Sciatic nerve (tissue), 2 donors: ENCODE results near the gene ZNF699. TPM values are rescaled to one million over a fixed set of nuclear protein-coding genes. Genes with fewer than 3 reads are reported as not detected.
"Not testable (repeated sequence)": the region's sequence is repeated elsewhere in the genome, so short reads cannot be mapped to it uniquely, and the experiment has no call there.

ENCODE experiments used
- ATAC-seq: fragments of 200-7000 bp; cut with Tn5 transposase; one replicate; pipeline ENCODE4 v1.9.1; 2020; ENCODE audit warnings: mild to moderate bottlenecking, moderate library complexity
- DNase-seq: peaks from one replicate; pipeline ENCODE4 v3.0.0-alpha.2; 2020; ENCODE audit warnings: low spot score
- intact Hi-C: fragments of 100-400 bp; cut with DNase I; formaldehyde crosslinking; loops from one replicate; pipeline ENCODE4 v1.14.2; 2022
- total RNA-seq: library from RNA; stranded (reverse); fragmentation: NEBNext Ultra II Directional; extraction: Animal tissue kit (Norgen Biotek cat#: 25700); gene quantifications from one replicate; pipeline ENCODE4 v1.2.1, GENCODE V29; 2021
- donor health status: DM: no; HTN: no; CAD: no.
- donor health status: DM: no; HTN: no; CAD: no.

Gene ZNF699
- total RNA-seq, 1 donor from 2014 or later, result 10.7 TPM

DNA sequence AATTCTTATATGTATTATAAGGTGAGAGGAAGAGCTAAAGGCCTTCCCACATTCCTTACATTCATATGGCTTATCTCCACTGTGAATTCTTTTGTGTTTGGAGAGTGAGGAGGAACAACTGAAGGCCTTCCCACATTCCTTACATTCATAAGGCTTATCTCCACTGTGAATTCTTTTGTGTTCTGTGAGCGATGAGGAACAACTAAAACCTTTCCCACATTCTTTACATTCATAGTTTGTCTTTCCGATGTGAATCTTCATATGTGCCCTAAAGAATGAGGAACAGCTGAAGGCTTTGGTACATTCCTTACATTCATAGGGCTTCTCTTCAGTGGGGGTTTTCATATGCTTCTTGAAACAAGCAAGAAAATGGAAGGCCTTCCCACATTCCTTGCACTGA is 13.3 kb downstream of the ZNF699 start:
- DNase-seq, result no peak
- ATAC-seq, result no peak
- intact Hi-C loops, result no loop called here

DNA sequence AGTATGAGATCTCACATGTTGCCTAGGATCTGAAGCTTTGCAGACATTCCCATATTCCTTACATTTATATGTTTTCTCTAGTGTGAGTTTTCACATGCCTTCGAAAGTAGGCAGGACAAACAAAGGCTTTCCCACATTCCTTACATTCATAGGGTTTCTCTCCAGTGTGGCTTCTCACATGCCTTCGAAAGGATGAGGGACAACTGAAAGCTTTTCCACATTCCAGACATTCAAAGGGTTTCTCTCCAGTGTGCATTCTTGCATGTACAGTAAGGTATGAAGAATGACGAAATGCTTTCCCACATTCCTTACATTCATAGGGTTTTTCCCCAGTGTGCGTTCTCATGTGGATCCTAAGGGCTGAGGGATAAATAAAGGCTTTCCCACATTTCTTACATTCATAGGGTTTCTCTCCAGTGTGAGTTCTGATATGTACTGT is 14.2 kb downstream of the ZNF699 start:
- intact Hi-C loops, result no loop called here
- DNase-seq (no peak), ATAC-seq (no peak)

DNA sequence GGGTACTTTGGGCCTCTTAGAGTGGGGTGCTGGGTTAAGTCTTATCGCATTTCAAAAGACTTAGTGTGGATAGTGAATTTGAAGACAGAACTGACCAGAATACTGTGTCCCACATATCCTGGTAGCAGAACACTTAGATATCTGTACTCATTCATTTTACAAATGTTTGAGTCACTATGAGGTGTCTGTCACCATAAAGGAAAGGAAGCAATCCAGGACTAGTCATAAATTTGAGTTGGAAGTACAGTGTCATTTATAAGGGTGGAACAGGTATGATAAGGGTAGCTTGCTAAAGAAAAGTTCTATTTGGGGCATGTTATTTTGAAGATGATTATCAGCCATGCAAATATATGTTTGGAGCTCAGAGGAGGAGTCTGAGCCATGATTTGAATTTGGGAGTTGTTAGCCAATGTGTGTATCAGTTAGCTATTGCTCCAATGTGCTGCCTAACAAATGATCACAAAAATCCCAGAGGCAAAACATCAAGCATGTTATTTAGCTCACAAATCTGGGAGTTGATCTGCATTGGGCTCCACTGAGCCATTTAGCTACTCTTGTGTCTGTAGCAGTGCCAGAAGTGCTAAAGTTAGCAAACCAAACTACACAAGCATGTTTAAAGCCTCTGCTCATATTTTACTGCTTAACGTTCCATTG is 20.3 kb downstream of the ZNF699 start:
- DNase-seq, result no peak
- intact Hi-C loops, result no loop called here
- no peak for ATAC-seq

DNA sequence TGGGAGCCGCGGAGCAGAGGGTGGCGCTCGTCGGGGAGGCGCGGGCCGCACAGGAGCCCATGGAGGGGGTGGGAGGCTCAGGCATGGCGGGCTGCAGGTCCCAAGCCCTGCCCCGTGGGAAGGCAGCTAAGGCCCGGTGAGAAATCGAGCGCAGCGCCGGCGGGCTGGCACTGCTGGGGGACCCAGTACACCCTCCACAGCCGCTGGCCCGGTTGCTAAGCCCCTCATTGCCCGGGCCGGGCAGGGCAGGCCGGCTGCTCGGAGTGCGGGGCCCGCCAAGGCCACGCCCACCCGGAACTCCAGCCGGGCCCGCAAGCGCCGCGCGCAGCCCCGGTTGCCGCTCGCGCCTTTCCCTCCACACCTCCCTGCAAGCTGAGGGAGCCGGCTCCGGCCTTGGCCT is 26.2 kb downstream of the ZNF699 start:
- ATAC-seq, DNase-seq, intact Hi-C loops: not testable (repeated sequence)

DNA sequence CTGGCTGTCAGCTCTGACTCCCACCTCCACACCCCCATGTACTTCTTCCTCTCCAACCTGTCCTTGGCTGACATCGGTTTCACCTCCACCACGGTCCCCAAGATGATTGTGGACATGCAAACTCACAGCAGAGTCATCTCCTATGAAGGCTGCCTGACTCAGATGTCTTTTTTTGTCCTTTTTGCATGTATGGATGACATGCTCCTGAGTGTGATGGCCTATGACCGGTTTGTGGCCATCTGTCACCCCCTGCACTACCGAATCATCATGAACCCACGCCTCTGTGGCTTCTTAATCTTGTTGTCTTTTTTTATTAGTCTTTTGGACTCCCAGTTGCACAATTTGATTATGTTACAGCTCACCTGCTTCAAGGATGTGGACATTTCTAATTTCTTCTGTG is 58.4 kb downstream of the ZNF699 start:
- DNase-seq (no peak), ATAC-seq (no peak)
- intact Hi-C loops, result no loop called here

DNA sequence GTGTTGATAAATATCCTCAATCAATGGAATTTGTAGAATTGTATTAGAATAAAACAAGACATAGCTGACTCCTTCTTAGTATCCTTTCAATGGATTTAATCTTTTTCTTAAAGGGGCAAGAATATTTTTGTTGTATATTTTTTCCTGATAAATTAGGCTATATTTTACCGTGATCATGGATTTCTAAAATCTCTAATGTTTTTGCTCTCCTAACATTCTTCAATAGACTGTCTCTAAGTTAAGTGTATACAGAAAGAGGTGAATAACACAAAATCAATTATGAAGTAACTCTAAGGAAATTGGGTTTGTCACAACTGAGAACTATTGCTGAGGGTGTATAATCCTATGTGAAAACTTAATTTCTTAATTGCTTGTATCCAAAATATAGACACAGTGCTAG is 59.0 kb downstream of the ZNF699 start, which contains the start of gene OR7E24:
OR7E24 (plus strand) TSS at position 301 of the 400 bp plus-strand sequence. CDS start 114 bp downstream, outside the sequence.
- intact Hi-C loops, result no loop called here
- DNase-seq (no peak), ATAC-seq (no peak)

Other genes starting within 250 kb of the ZNF699 start
- gene OR1M1, start 222.8 kb downstream of the ZNF699 start, total RNA-seq, result not detected
- not detected for gene OR7G2, start 202.4 kb downstream of the ZNF699 start, total RNA-seq
- not detected for gene OR7G1, start 194.1 kb downstream of the ZNF699 start, total RNA-seq
- not detected for gene OR7G3, start 182.9 kb downstream of the ZNF699 start, total RNA-seq
- gene ZNF317, start 169.4 kb downstream of the ZNF699 start, total RNA-seq, result 27.6 TPM
- gene OR7D2, start 130.9 kb downstream of the ZNF699 start, total RNA-seq, result not detected
- not detected for gene OR7D4, start 90.2 kb downstream of the ZNF699 start, total RNA-seq
- gene OR7E24, start 58.9 kb downstream of the ZNF699 start, total RNA-seq, result not detected
- gene ZNF559, start 14.3 kb upstream of the ZNF699 start, total RNA-seq, result 45.6 TPM
- gene ZNF177, start 53.2 kb upstream of the ZNF699 start, total RNA-seq, result 6.2 TPM
- 28.0 TPM for gene ZNF266, start 125.7 kb upstream of the ZNF699 start, total RNA-seq
- gene ZNF560, start 188.8 kb upstream of the ZNF699 start, total RNA-seq, result not detected
- 21.6 TPM for gene ZNF426, start 228.8 kb upstream of the ZNF699 start, total RNA-seq